SJSA1 (cell line): ENCODE data around the gene FRAS1. TPM values are rescaled to one million over a fixed set of nuclear protein-coding genes. Genes with fewer than 3 reads are reported as not detected.
"Not testable (repeated sequence)": the region's sequence is repeated elsewhere in the genome, so short reads cannot be mapped to it uniquely, and the experiment has no call there.

Experiments
- DNase-seq, 2 experiments: peaks; one replicate each; pipeline ENCODE4 v3.0.0-alpha.2; 2015 to 2020; ENCODE audit warnings: low spot score in 2 of 2, low read depth in 1 of 2
- H3K27ac ChIP-seq: fragments of 250-450 bp; sonication (Bioruptor Pico); 2 replicates; pipeline ENCODE4 v1.5.1; 2020; ENCODE audit warnings: mild to moderate bottlenecking, moderate library complexity
- H3K27me3 ChIP-seq: fragments of 250-450 bp; sonication (Bioruptor Pico); replicated peaks from 2 replicates; pipeline ENCODE4 v1.5.1; 2020; ENCODE audit warnings: mild to moderate bottlenecking, moderate library complexity
- H3K36me3 ChIP-seq: fragments of 250-450 bp; sonication (Bioruptor Pico); 2 replicates; pipeline ENCODE4 v1.5.1; 2020; ENCODE audit warnings: mild to moderate bottlenecking
- H3K4me1 ChIP-seq: fragments of 250-450 bp; sonication (Bioruptor Pico); replicated peaks from 2 replicates; pipeline ENCODE4 v1.6.1; 2021; ENCODE audit warnings: mild to moderate bottlenecking
- H3K4me3 ChIP-seq: fragments of 250-450 bp; sonication (Bioruptor Pico); 2 replicates; pipeline ENCODE4 v1.5.1; 2020; ENCODE audit warnings: mild to moderate bottlenecking
- H3K9me3 ChIP-seq: fragments of 250-450 bp; sonication (Bioruptor Pico); replicated peaks from 2 replicates; pipeline ENCODE4 v1.5.1; 2020; ENCODE audit warnings: mild to moderate bottlenecking
- total RNA-seq: library from RNA; depleted of rRNA; stranded (reverse); fragments of >200 nt; shearing (Covaris generic); gene quantifications from 2 replicates; pipeline ENCODE4 v1.2.3, GENCODE V29; 2014

FRAS1 gene
- total RNA-seq, 1 experiment from 2014 or later = 0.21 TPM

DNA sequence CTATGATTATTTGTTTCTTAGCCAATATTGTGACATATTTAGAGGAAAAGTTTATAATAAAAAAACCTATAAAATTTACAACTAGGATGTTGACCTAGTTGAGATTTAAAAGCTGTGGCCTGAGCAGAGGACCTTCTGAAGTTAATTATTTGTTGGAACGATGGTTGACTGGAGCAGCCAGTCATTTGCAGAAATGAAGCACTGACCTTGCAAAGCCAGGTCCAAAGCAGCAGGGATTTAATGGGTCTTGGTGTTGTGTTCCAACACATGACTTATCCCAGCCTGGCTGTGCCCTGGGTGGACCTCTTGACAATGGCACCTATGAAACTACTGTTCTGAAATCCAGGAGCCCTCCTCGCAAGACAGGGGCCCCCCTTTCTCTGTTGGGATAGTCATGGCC, 235.2 kb downstream of the FRAS1 start:
- H3K27ac ChIP-seq = peak overlapping the region; percentile 94
- H3K36me3 ChIP-seq = no peaks in the 10 kb centered on the region
- H3K4me3 ChIP-seq = no peak overlapping the region
- no peak for DNase-seq
- no peaks in the 10 kb centered on the region for H3K9me3 ChIP-seq
- no peaks in the 10 kb centered on the region for H3K27me3 ChIP-seq
- H3K4me1 ChIP-seq = peaks cover 38% of the 10 kb centered on the region

DNA sequence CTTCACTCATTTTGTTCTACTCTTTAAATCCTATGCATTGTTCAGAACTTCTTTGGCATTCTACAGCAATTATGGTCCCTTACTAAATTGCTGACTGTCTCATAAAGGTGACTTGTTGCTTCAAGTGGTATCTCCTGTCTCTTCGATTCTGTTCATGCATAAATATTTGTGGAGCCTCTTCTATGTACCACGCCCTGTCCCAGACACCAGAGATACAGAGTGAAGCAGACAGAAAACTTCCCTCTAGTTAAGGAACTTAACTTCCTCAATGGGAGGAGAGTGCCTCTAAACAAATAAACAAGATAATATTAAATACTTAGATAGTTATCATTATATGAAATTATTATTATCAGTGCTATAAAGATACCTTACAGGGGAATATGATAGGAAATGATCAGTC, 235.7 kb downstream of the FRAS1 start:
- Histone ChIP-seq H3K27ac (peak overlapping the region; percentile 94), H3K4me1 (peaks cover 38% of the 10 kb centered on the region), H3K4me3 (no peak overlapping the region), H3K9me3 (no peaks in the 10 kb centered on the region), H3K36me3 (no peaks in the 10 kb centered on the region), H3K27me3 (no peaks in the 10 kb centered on the region)
- no peak for DNase-seq

DNA sequence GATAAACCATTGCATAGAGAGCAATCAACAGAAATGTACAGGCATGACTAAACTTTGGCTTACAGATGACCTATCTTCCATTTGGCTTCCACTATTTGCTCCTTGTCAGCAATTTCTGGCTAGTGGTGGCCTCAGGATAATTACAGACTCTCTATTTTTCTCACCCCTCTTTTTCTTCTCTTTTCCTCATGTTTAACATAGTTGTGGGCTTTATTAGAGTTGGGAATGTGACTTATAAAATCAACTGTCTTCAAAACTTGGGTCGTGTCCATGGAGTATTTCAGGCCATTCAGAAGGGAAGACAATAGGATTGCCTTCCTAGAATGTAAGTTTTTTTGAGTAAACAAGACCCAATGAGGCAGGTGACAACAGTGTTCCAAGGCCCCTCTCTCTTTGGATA, 236.2 kb downstream of the FRAS1 start:
- Histone ChIP-seq H3K36me3 (no peaks in the 10 kb centered on the region), H3K27me3 (no peaks in the 10 kb centered on the region), H3K4me3 (no peak overlapping the region), H3K4me1 (peaks cover 39% of the 10 kb centered on the region), H3K9me3 (no peaks in the 10 kb centered on the region), H3K27ac (peak overlapping the region; percentile 94)
- DNase-seq = peak in 1 of 2 experiments; percentile 95

DNA sequence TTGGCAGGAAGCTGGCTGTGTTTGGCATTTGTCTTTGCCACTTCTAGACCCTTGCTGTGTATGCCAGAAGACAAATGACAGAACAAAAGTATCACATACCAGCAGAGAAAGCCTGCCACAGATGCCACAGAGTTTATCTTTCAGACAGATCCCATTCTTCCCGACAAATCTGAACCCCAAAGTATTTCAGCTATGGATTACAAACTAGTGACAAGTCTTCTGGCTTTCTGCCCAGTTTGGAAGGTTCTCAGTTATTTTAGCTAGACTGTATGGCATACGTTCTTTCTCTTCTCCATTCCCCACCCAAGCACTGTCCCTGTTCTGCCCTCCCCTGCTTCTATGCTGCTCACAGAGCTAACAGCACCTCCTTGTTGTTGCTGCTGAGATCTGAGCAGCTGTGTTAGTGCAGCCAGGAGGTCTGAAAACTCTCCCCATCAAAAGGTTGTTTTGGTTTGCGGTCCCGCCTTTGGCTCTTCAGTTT, 236.7 kb downstream of the FRAS1 start:
- peaks cover 44% of the 10 kb centered on the region for H3K4me1 ChIP-seq
- H3K4me3 ChIP-seq = no peak overlapping the region
- no peaks in the 10 kb centered on the region for H3K9me3 ChIP-seq
- peak overlapping the region; percentile 94 for H3K27ac ChIP-seq
- H3K27me3 ChIP-seq = no peaks in the 10 kb centered on the region
- DNase-seq = peak; percentile 92 to 98
- H3K36me3 ChIP-seq = no peaks in the 10 kb centered on the region

DNA sequence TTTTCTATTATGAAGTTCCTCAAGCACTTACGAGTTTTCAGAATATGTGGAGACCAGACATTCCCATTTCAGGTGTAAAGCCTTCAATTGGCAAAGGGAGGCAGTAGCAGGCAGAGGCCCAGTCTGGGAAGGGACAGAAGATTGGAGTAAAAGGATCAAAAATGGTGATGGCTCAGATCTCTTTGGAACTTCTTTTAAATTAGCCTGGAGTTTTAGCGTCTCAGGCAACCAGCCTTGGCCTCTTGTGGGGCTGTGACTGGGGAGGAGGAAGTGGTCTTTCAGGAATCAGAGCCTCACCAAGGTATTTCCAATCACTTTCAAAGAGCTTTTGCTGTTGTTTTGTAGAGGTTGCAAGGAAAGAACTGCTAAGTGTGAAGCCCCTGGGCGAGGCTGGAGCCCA, 239.1 kb downstream of the FRAS1 start:
- no peak overlapping the region for H3K27ac ChIP-seq
- peaks cover 51% of the 10 kb centered on the region for H3K4me1 ChIP-seq
- H3K27me3 ChIP-seq = no peaks in the 10 kb centered on the region
- no peaks in the 10 kb centered on the region for H3K36me3 ChIP-seq
- H3K9me3 ChIP-seq = no peaks in the 10 kb centered on the region
- DNase-seq = no peak
- H3K4me3 ChIP-seq = no peak overlapping the region

DNA sequence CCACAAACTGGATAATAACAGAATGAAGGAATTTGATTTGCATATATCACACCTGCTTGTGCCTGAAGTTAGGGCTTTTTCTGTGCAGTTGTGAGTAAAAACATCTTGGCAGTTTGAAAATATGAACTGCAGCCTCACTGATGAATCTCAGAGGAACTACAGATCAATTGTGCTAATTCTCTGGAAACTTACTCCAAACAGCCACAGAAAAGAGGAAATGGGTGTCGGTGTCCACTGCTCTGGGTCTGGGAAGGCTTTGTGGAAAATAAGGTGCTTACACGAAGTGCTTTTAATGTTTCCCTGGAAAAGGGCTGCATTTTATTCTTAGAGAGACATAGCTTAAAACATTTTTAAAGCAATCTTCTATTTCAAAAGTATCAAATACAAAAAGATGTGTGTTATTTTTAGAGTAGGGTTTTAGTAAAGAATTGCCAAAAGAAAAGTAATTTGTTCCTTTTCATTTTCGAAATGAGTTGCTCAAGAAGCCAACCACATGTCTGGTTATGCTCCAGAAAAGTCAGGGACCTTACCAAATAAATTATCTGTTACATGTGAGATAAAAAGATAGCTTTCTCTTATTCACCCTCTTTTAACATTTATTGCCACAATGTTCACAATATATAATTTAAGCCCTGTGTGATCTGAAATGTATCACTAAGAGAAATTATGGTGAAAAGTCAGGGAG, 240.1 kb downstream of the FRAS1 start:
- no peaks in the 10 kb centered on the region for H3K36me3 ChIP-seq
- no peak for DNase-seq
- H3K4me3 ChIP-seq = no peak overlapping the region
- H3K27ac ChIP-seq = no peak overlapping the region
- H3K27me3 ChIP-seq = no peaks in the 10 kb centered on the region
- H3K4me1 ChIP-seq = peaks cover 41% of the 10 kb centered on the region
- H3K9me3 ChIP-seq = no peaks in the 10 kb centered on the region

DNA sequence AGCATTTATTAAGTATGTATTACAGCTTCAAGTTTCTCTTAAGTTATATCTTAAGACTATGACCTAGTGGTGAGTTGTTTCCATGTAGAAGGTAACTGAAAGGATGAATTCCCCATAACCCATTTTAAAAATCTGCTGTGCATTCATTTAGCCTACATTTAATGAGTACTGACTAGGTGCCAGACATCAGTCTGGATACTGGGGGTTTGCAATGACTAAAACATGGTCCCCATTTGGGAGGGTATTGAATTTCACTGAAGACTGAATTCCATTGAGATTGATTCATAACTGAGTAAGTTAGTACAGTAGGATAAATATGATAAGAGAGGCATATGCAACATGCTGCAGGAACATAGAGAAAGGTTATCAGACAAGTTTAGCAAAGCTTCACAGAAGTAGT, 241.5 kb downstream of the FRAS1 start:
- Histone ChIP-seq H3K4me3 (no peak overlapping the region), H3K9me3 (no peaks in the 10 kb centered on the region), H3K27ac (no peak overlapping the region), H3K4me1 (peaks cover 28% of the 10 kb centered on the region), H3K36me3 (no peaks in the 10 kb centered on the region), H3K27me3 (no peaks in the 10 kb centered on the region)
- no peak for DNase-seq

DNA sequence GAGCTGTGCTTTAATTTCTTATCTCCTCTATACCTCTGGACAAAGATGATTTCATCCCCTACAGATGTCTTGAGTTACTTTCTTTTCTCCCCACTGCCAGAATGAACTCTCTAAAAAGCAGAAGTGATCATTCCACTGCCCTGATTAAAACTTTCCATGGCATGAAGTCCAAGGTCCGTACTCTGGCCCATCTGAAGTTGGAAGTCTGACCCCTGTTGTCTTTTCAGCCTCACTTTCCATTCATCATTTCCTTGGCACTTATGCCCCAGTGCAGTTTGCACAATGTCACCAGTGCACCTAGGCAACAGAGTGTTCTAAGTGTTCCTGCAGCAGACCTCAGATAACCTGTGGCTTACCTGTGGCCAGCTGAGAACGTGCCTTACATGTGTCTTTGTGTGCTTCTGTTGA, 242.4 kb downstream of the FRAS1 start:
- Histone ChIP-seq H3K27me3 (no peaks in the 10 kb centered on the region), H3K4me3 (no peak overlapping the region), H3K4me1 (peaks cover 21% of the 10 kb centered on the region), H3K36me3 (no peaks in the 10 kb centered on the region), H3K9me3 (no peaks in the 10 kb centered on the region), H3K27ac (no peak overlapping the region)
- DNase-seq = no peak

DNA sequence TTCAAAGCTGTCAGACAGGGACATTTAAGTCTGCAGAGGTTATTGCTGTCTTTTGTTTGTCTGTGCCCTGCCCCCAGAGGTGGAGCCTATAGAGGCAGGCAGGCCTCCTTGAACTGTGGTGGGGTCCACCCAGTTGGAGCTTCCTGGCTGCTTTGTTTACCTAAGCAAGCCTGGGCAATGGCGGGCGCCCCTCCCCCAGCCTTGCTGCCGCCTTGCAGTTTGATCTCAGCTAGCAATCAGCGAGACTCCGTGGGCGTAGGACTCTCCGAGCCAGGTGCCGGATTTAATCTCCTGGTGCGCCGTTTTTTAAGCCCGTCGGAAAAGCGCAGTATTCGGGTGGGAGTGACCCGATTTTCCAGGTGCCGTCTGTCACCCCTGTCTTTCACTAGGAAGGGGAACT, 250.1 kb downstream of the FRAS1 start:
- not testable (repeated sequence) for H3K4me3 ChIP-seq, H3K27ac ChIP-seq, H3K9me3 ChIP-seq, H3K4me1 ChIP-seq, H3K27me3 ChIP-seq, DNase-seq, H3K36me3 ChIP-seq

DNA sequence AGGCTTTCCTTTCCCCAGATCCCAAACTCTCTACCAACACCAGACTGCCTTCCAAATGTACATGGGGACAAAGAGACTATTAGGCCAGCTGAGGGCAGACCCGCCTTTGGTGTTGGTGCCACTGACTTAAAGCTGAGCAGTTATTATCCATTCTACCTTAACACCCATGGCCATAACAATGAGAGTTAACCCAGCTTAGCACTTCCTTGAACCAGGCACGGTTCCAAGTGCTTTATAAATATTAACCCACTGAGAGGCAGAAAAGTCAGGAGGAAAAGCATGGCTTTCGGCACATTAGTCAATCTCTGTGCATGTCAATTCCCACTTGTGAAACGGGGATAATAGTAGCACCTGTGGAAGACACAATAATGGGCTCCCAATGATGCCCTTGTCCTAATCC, 251.4 kb downstream of the FRAS1 start:
- Histone ChIP-seq H3K27me3 (0 out of 2 replicates have a peak, but pooled peaks cover 4% of the 10 kb centered on the region), H3K36me3 (no peaks in the 10 kb centered on the region), H3K9me3 (no peaks in the 10 kb centered on the region), H3K4me3 (no peak overlapping the region), H3K27ac (no peak overlapping the region), H3K4me1 (no peaks in the 10 kb centered on the region)
- no peak for DNase-seq

DNA sequence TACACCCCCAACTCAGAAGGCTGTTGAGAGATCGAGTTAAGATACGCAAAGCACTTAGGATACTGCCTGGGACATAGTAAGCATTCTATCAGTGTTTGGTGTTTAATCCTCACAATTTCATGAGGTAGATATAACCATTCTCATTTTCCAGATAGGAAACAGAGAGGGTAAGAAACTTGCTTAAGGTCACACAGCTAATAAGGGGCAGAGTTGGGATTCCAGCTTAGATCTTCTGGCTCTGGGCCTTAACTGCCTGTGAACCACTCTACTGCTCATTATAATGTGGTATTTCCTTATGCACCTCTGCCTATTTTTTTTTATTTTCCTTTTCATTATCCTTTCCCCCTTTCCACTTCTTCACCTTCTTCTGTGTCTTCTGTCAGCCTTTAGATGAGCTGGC, 252.2 kb downstream of the FRAS1 start:
- Histone ChIP-seq H3K36me3 (no peaks in the 10 kb centered on the region), H3K27me3 (0 out of 2 replicates have a peak, but pooled peaks cover 4% of the 10 kb centered on the region), H3K4me3 (no peak overlapping the region), H3K27ac (no peak overlapping the region), H3K4me1 (no peaks in the 10 kb centered on the region), H3K9me3 (no peaks in the 10 kb centered on the region)
- no peak for DNase-seq

DNA sequence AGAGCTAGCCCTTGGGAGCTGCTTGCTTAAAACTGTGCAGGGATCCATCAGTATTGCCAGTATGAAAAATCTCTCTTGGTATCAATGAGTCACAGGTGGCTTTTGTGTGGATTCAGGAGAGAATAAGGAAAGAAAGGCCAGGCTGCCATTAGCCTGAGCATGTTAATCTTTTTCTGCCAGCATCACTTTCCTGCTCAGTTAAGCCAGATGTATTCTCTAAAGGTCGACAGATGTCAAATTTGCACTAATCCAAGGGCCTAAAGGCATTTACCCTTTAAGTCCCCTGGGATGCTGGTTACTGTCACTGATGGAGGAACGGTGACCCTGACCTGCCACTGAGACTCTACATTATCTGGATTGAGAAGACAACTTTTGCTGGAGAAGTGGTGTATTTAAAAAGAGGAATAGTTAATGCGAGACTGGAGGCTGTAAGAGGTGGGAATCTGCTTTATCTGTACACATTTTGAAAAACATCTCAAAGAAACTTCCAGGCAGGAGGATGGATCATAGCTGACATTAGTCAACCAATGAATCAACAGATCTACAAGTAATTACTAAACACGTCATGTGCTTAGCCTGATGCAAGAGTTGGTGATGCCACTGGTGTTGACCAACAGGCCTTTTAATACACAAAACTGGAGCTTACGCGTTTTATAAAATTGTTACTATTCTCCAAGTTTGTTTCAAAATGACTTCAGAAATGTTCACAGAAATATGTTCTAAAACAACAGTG, 253.1 kb downstream of the FRAS1 start:
- DNase-seq = no peak
- H3K4me3 ChIP-seq = no peak overlapping the region
- H3K27me3 ChIP-seq = peaks cover 4% of the 10 kb centered on the region; the same call in 1 of the 2 replicates
- no peaks in the 10 kb centered on the region for H3K9me3 ChIP-seq
- no peaks in the 10 kb centered on the region for H3K4me1 ChIP-seq
- H3K27ac ChIP-seq = no peak overlapping the region
- no peaks in the 10 kb centered on the region for H3K36me3 ChIP-seq

DNA sequence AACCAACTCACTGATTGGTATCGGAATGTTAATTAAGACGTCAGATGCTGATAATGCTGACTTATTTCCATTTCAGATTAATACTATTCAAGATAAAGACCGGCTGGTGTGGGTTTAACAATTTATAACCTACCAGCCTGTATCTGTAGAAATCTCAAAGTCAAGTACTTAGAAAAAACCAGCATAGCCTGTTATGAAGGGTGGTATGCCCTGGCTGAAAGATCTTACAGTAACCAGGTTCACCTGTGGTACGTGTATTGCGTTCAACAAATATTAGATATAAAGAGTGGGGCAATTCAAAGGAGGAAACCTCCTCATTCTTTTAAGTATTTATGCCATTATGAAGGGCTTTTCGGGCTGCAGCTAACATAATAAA, 253.6 kb downstream of the FRAS1 start:
- H3K27me3 ChIP-seq = peaks cover 4% of the 10 kb centered on the region; the same call in 1 of the 2 replicates
- H3K9me3 ChIP-seq = no peaks in the 10 kb centered on the region
- no peak overlapping the region for H3K27ac ChIP-seq
- no peaks in the 10 kb centered on the region for H3K36me3 ChIP-seq
- H3K4me3 ChIP-seq = no peak overlapping the region
- no peaks in the 10 kb centered on the region for H3K4me1 ChIP-seq
- DNase-seq = no peak

DNA sequence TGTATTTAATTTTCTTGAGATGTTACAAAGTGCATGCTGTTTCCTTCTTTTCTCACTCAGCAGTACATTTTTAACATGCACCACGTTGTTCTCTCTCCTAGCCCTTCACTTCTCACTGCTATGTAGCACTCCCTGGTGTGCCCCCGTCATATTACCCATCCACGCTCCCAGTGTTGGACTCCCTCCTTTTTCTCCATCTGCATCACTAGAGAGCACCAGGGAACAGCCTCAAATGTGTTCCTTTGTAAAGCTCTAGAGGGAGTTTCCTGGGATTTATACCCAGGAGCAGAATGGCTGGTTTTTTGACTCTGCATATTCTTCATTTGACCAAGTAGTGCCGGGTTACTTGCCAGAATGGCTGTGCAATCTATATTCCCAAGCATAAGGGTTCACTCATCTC, 254.2 kb downstream of the FRAS1 start:
- H3K27ac ChIP-seq = no peak overlapping the region
- no peak for DNase-seq
- no peaks in the 10 kb centered on the region for H3K36me3 ChIP-seq
- no peak overlapping the region for H3K4me3 ChIP-seq
- peaks cover 4% of the 10 kb centered on the region; the same call in 1 of the 2 replicates for H3K27me3 ChIP-seq
- H3K9me3 ChIP-seq = no peaks in the 10 kb centered on the region
- no peaks in the 10 kb centered on the region for H3K4me1 ChIP-seq
